Astrocyte (in vitro differentiated cells and primary cell): ENCODE results near the gene RPS6KA1.

Source experiments
- EZH2 ChIP-seq: IDR thresholded peaks from 2 replicates; pipeline ENCODE4 v1.6.1; 2012; ENCODE audit warnings: mild to moderate bottlenecking, low read length, inconsistent platforms; ENCODE audit not compliant: insufficient read depth
- TF ChIP-seq, protein P1 (sequence below): IDR thresholded peaks from 2 replicates; pipeline ENCODE4 v1.5.1; 2011; ENCODE audit warnings: low read depth, mild to moderate bottlenecking, inconsistent platforms, low read length, moderate library complexity; ENCODE audit not compliant: insufficient read depth

DNA sequence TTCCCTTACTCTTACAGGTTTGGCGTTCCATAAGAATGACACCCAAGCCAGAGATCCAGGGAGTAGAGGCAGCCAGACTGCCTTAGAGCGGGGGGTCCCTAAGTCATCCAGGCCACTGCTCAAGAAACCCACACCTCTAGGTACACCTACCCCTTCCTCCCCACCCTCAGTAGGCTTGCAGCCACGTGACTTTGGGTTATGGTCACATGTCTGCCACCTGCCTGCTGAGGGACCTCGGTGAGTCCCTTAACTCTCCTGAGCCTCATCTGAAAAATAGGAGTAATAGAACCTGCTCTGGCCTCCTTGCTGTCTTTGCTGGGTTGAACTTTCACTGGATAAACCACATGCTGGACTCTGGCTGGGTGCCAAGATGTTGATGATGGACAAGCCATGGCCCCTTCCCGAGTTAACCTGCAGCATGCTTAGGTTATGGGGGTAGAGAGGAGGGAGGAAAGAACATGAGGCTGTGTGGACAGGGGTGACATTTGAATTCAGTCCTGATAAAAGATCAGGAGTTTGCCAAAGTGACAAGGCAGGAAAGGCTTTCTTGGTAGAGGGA is 4.5 kb downstream of the RPS6KA1 start:
- TF ChIP-seq, protein P1, sequence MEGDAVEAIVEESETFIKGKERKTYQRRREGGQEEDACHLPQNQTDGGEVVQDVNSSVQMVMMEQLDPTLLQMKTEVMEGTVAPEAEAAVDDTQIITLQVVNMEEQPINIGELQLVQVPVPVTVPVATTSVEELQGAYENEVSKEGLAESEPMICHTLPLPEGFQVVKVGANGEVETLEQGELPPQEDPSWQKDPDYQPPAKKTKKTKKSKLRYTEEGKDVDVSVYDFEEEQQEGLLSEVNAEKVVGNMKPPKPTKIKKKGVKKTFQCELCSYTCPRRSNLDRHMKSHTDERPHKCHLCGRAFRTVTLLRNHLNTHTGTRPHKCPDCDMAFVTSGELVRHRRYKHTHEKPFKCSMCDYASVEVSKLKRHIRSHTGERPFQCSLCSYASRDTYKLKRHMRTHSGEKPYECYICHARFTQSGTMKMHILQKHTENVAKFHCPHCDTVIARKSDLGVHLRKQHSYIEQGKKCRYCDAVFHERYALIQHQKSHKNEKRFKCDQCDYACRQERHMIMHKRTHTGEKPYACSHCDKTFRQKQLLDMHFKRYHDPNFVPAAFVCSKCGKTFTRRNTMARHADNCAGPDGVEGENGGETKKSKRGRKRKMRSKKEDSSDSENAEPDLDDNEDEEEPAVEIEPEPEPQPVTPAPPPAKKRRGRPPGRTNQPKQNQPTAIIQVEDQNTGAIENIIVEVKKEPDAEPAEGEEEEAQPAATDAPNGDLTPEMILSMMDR: no peak
- no peak for TF ChIP-seq EZH2
